PFSK-1 (cell line): ENCODE data around the gene ADD3.

Experiments
- FOXP2 ChIP-seq: optimal IDR thresholded peaks from 2 replicates; pipeline ENCODE3; 2011; ENCODE audit warnings: borderline replicate concordance, control low read depth, inconsistent platforms; ENCODE audit not compliant: insufficient read depth; ENCODE audit errors: extremely low read length, extremely low read depth
- POLR2AphosphoS5 ChIP-seq: IDR thresholded peaks from 2 replicates; pipeline ENCODE4 v1.6.1; 2012; ENCODE audit warnings: low read depth, mild to moderate bottlenecking, control low read depth, low read length, moderate library complexity
- REST ChIP-seq, 2 experiments: IDR thresholded peaks; 2 replicates each; pipeline versions ENCODE4 v1.6.1 to v1.8.0; 2011 to 2012; ENCODE audit warnings: low read depth in 2 of 2, low read length in 2 of 2, control low read depth in 1 of 2, inconsistent platforms in 1 of 2, mild to moderate bottlenecking in 1 of 2, moderate library complexity in 1 of 2; ENCODE audit not compliant: insufficient read depth in 1 of 2
- SIN3A ChIP-seq: IDR thresholded peaks from 2 replicates; pipeline ENCODE4 v1.6.1; 2012; ENCODE audit warnings: mild to moderate bottlenecking, low read length, moderate library complexity, borderline replicate concordance; ENCODE audit not compliant: insufficient read depth
- TAF1 ChIP-seq: IDR thresholded peaks from 2 replicates; pipeline ENCODE4 v1.6.1; 2012; ENCODE audit warnings: low read length, control low read depth, borderline replicate concordance; ENCODE audit not compliant: insufficient read depth

ADD3 gene

GRCh38 chr10:109961174-109962001 lies 46.4 kb upstream of the ADD3 start:
- TF ChIP-seq SIN3A (peak; percentile 75; the same call in 1 of the 2 replicates), FOXP2 (no peak), POLR2AphosphoS5 (0 out of 2 replicates have a peak, but pooled peaks have one; percentile 33), REST (IDR thresholded peaks at IDR 0.05; ENCODE audit: insufficient read depth in 1 of 2, low read depth in 2 of 2, low read length in 2 of 2) (peak in 1 of 2 experiments; percentile 72; a peak in 2 of 4 replicates), TAF1 (peak; percentile 46; the same call in 1 of the 2 replicates)

DNA sequence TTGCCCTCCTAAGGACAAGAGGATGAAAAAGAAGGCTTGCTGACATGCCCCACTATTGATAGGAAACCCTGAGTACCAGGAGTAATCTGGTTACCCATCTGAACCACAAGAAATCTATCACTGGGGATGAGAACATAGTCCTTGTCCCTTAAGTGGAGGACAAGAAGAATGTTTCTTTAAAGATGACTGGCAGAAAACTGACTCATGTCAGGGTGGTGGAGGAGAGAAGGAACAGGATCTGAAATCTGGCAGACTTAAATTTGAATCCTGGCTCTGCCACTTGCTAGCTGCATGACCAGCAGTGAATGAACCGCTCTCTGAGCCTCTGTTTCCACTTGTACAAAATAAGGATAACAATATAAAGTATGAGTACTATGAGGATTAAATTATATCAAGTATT lies 45.5 kb upstream of the ADD3 start:
- TF ChIP-seq SIN3A = no peak

- TF ChIP-seq POLR2AphosphoS5 (no peak), FOXP2 (no peak), SIN3A (no peak), REST (IDR thresholded peaks at IDR 0.05; ENCODE audit: insufficient read depth in 1 of 2, low read depth in 2 of 2, low read length in 2 of 2) (no peak), TAF1 (no peak)
Observed at GRCh38 chr10:109963439-109963838, 44.3 kb upstream of the ADD3 start.

DNA sequence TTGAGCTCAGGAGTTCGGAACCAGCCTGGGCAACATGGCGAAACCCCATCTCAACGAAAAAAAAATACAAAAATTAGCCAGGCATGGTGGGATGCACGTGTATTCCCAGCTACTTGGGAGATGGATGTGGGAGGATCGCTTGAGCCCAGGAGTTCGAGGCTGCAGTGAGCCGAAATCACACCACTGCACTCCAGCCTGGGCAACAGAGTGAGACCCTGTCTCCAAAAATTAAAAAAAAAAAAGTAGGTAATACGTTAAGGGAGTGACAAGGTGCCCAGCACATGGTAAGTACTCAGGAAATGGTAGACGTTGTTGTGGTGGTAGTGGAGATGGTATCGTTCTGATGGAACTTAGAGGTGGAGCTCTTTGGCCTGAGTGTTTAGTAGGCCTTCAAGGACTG lies 43.5 kb upstream of the ADD3 start:
- no peak for TF ChIP-seq TAF1
- TF ChIP-seq SIN3A = no peak
- no peak for TF ChIP-seq POLR2AphosphoS5
- no peak for TF ChIP-seq REST (IDR thresholded peaks at IDR 0.05; ENCODE audit: insufficient read depth in 1 of 2, low read depth in 2 of 2, low read length in 2 of 2)
- no peak for TF ChIP-seq FOXP2

- TF ChIP-seq POLR2AphosphoS5 (peak; percentile 41; the same call in 1 of the 2 replicates), SIN3A (no peak), REST (IDR thresholded peaks at IDR 0.05; ENCODE audit: insufficient read depth in 1 of 2, low read depth in 2 of 2, low read length in 2 of 2) (peak in 1 of 2 experiments; percentile 74; a peak in 2 of 4 replicates), TAF1 (peak; percentile 56; the same call in 1 of the 2 replicates), FOXP2 (peak; percentile 56)
Observed at GRCh38 chr10:109966961-109967738, 40.6 kb upstream of the ADD3 start.
